ENCODE data around the gene CNTNAP2.

- TF ChIP-seq POLR2AphosphoS5 (IDR thresholded peaks at IDR 0.05; ENCODE audit: insufficient read depth in 1 of 2, low read depth in 1 of 2) (no peak), CTCF (IDR thresholded peaks at IDR 0.05) (no peak), POLR2A (IDR thresholded peaks at IDR 0.05) (no peak)
Measured at GRCh38 chr7:147519062-147519461, 1402.5 kb downstream of the CNTNAP2 start.
